GM06990 (cell line): ENCODE results near the gene ERC2.

Experiments used
- DNase-seq: peaks from one replicate; pipeline ENCODE4 v3.0.0-alpha.2; 2011; ENCODE audit not compliant: insufficient read length; ENCODE audit errors: extremely low read depth
- H3K27me3 ChIP-seq: replicated peaks from 2 replicates; pipeline ENCODE4 v1.6.0; 2011; ENCODE audit warnings: low read length; ENCODE audit not compliant: control insufficient read depth, insufficient read depth
- H3K36me3 ChIP-seq: 2 replicates; pipeline ENCODE4 v1.5.1; 2011; ENCODE audit warnings: low read length; ENCODE audit not compliant: control insufficient read depth, insufficient read depth
- H3K4me3 ChIP-seq: replicated peaks from 2 replicates; pipeline ENCODE4 v1.5.1; 2011; ENCODE audit warnings: low read depth, mild to moderate bottlenecking, control low read depth, low read length
- CTCF ChIP-seq: IDR thresholded peaks from 2 replicates; pipeline ENCODE4 v1.5.1; 2011; ENCODE audit warnings: low read length, control low read depth, mild to moderate bottlenecking, inconsistent platforms; ENCODE audit not compliant: insufficient read depth, poor library complexity, severe bottlenecking

ERC2 gene

GRCh38 chr3:56423661-56424099 lies 44.6 kb downstream of the ERC2 start:
- no peak overlapping the region for H3K4me3 ChIP-seq
- DNase-seq, result no peak
- no peak for TF ChIP-seq CTCF
- H3K27me3 ChIP-seq, result no peaks in the 10 kb centered on the region; the same call in 1 of the 2 replicates
- no peaks in the 10 kb centered on the region for H3K36me3 ChIP-seq

GRCh38 chr3:56422316-56422715 lies 46.0 kb downstream of the ERC2 start:
- Histone ChIP-seq H3K36me3 (no peaks in the 10 kb centered on the region), H3K27me3 (no peaks in the 10 kb centered on the region; the same call in 1 of the 2 replicates), H3K4me3 (no peak overlapping the region)
- no peak for TF ChIP-seq CTCF
- no peak for DNase-seq

DNA sequence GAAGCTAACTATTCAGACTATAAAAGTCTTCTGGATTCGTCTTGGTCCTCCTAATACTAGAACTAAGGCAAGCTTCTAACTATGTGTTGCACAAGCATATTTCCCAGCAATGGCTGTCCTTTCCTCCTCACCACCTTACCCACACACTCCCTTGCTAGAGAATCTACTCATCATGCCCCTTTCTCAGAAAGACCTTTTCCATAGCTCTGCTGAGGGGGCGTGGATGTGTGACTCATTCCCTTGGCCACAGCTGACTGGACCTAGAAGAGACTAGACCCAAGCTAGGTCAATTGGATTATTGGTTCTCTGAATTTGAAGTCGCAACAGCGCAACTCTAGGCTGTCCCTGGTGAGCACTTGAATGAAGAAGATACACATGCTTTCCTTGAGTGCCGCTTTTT lies 47.1 kb downstream of the ERC2 start:
- Histone ChIP-seq H3K27me3 (no peaks in the 10 kb centered on the region; the same call in 1 of the 2 replicates), H3K4me3 (no peak overlapping the region), H3K36me3 (no peaks in the 10 kb centered on the region)
- TF ChIP-seq CTCF, result no peak
- no peak for DNase-seq

- Histone ChIP-seq H3K27me3 (no peaks in the 10 kb centered on the region), H3K36me3 (no peaks in the 10 kb centered on the region), H3K4me3 (no peak overlapping the region)
- DNase-seq, result no peak
- TF ChIP-seq CTCF, result no peak
Measured at GRCh38 chr3:56415652-56416051, 52.6 kb downstream of the ERC2 start.

DNA sequence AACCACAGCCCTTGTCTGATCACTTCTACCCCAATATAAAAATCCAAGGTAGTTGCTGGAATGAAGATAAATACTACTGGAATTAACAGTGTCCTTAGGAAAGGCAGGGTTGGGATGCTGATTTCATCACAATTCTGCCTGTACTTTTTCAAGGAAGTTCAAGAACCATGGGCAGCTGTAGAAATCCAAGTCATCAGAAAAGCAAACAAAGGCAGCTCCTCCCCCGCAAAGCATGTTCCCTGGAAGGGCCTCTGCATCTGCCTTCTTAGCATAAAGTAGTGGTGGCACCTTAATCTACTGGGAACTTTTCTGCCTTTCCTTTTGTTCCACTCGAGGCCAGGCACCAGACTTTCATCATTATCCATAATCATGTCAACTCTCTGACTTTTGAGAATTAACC lies 54.4 kb downstream of the ERC2 start:
- no peak for TF ChIP-seq CTCF
- H3K36me3 ChIP-seq, result no peaks in the 10 kb centered on the region
- no peaks in the 10 kb centered on the region for H3K27me3 ChIP-seq
- DNase-seq, result no peak
- no peak overlapping the region for H3K4me3 ChIP-seq

DNA sequence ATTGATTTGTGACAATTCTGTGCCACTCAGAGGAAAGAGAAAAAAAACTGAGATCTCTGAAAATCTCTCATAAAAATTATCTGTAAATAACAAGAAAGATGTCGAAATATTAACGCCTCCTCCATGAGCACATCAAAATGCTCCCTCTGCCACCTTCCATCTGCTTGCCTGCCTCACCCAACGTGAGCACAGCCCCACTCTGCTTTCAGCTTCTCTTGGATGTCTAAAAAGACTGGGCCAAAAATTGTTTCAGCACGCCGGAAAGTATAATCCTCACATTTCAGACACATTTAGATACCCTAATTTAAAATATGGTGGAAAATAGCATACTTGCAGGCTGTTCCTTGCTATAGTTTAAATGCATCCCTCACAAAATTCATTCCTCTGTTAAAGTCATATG lies 57.1 kb downstream of the ERC2 start:
- H3K4me3 ChIP-seq, result no peak overlapping the region

More for the DNA sequence above, 57.1 kb downstream of the ERC2 start:
- H3K36me3 ChIP-seq, result no peaks in the 10 kb centered on the region
- peaks cover 1% of the 10 kb centered on the region; the same call in 1 of the 2 replicates for H3K27me3 ChIP-seq
- no peak for DNase-seq
- no peak for TF ChIP-seq CTCF
